Astrocyte (in vitro differentiated cells and primary cell): ENCODE results near the gene PPM1H. TPM values are rescaled to one million over a fixed set of nuclear protein-coding genes. Genes with fewer than 3 reads are reported as not detected.

Source experiments
- DNase-seq: peaks from one replicate; pipeline ENCODE4 v3.0.0-alpha.2; 2010; ENCODE audit warnings: low read depth
- FAIRE-seq: peaks from 2 replicates; lab custom pipeline; 2011; peaks lifted over from hg19 to GRCh38; lab: Jason Lieb, UNC
- H2AFZ ChIP-seq: 2 replicates; pipeline ENCODE4 v1.6.0; 2012; ENCODE audit warnings: low read depth, low read length, inconsistent platforms
- H3K27ac ChIP-seq: 2 replicates; pipeline ENCODE4 v1.5.1; 2011; ENCODE audit warnings: low read depth, low read length, inconsistent platforms
- H3K27me3 ChIP-seq: 2 replicates; pipeline ENCODE4 v1.6.0; 2011; ENCODE audit warnings: low read length, inconsistent platforms; ENCODE audit not compliant: insufficient read depth
- H3K36me3 ChIP-seq: 2 replicates; pipeline ENCODE4 v1.5.1; 2011; ENCODE audit warnings: low read length, inconsistent platforms; ENCODE audit not compliant: insufficient read depth
- H3K4me1 ChIP-seq: 2 replicates; pipeline ENCODE4 v1.5.1; 2011; ENCODE audit warnings: low read length, inconsistent platforms; ENCODE audit not compliant: insufficient read depth
- H3K4me2 ChIP-seq: 2 replicates; pipeline ENCODE4 v1.6.0; 2012; ENCODE audit warnings: low read length, inconsistent platforms
- H3K4me3 ChIP-seq: 2 replicates; pipeline ENCODE4 v1.5.1; 2011; ENCODE audit warnings: low read depth, mild to moderate bottlenecking, low read length, inconsistent platforms; ENCODE audit not compliant: insufficient read depth
- H3K79me2 ChIP-seq: 2 replicates; pipeline ENCODE4 v1.6.0; 2012; ENCODE audit warnings: mild to moderate bottlenecking, low read length, inconsistent platforms; ENCODE audit not compliant: insufficient read depth
- H3K9ac ChIP-seq: 2 replicates; pipeline ENCODE4 v1.6.0; 2012; ENCODE audit warnings: mild to moderate bottlenecking, low read length, inconsistent platforms
- H3K9me3 ChIP-seq: 2 replicates; pipeline ENCODE4 v1.5.1; 2012; ENCODE audit warnings: low read depth, mild to moderate bottlenecking, low read length, inconsistent platforms; ENCODE audit not compliant: insufficient read depth
- H4K20me1 ChIP-seq: 2 replicates; pipeline ENCODE4 v1.6.0; 2012; ENCODE audit warnings: low read length, inconsistent platforms; ENCODE audit not compliant: insufficient read depth
- H3K27ac Mint-ChIP-seq: one replicate; pipeline ENCODE4 v1.8.0; 2021; ENCODE audit warnings: mild to moderate bottlenecking, mixed read lengths; ENCODE audit not compliant: unreplicated experiment
- H3K27me3 Mint-ChIP-seq: one replicate; pipeline ENCODE4 v1.8.0; 2021; ENCODE audit warnings: low read depth, mixed read lengths; ENCODE audit not compliant: unreplicated experiment
- H3K36me3 Mint-ChIP-seq: one replicate; pipeline ENCODE4 v1.8.0; 2021; ENCODE audit warnings: low read depth, mixed read lengths; ENCODE audit not compliant: unreplicated experiment
- H3K4me1 Mint-ChIP-seq: one replicate; pipeline ENCODE4 v1.8.0; 2021; ENCODE audit warnings: low read depth, mixed read lengths; ENCODE audit not compliant: unreplicated experiment
- H3K4me3 Mint-ChIP-seq: one replicate; pipeline ENCODE4 v1.8.0; 2021; ENCODE audit warnings: mild to moderate bottlenecking, moderate library complexity, mixed read lengths; ENCODE audit not compliant: unreplicated experiment
- H3K9me3 Mint-ChIP-seq: one replicate; pipeline ENCODE4 v1.8.0; 2021; ENCODE audit warnings: mild to moderate bottlenecking, mixed read lengths; ENCODE audit not compliant: unreplicated experiment
- EZH2 ChIP-seq: IDR thresholded peaks from 2 replicates; pipeline ENCODE4 v1.6.1; 2012; ENCODE audit warnings: mild to moderate bottlenecking, low read length, inconsistent platforms; ENCODE audit not compliant: insufficient read depth
- total RNA-seq: library from RNA; stranded (reverse); gene quantifications from 2 replicates; pipeline ENCODE4 v1.2.1, GENCODE V29; 2021
- TF ChIP-seq, protein P1 (sequence below): IDR thresholded peaks from 2 replicates; pipeline ENCODE4 v1.5.1; 2011; ENCODE audit warnings: low read depth, mild to moderate bottlenecking, inconsistent platforms, low read length, moderate library complexity; ENCODE audit not compliant: insufficient read depth

The PPM1H gene
- total RNA-seq, 1 donor from 2014 or later: 7.8 TPM

DNA sequence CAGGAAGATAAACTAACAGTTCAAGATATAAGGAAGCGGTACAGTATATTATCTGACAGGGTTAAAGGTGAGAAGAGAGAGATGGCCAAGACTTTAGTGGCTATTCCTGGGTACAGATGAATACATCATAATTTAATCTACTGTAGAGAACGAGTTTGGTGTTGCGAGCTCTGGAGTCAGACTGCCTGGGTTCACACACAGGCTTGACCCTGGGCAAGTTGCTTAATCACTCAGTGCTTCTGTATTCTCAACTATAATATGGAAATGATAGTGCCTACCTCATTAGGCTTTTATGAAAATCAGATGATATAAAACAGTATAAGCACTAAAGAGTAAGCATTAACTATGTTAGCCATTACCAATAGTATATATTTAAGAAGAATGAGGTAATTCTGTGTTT lies 3.5 kb downstream of the PPM1H start:
- Mint-ChIP-seq H3K27ac (no peak overlapping the region), H3K4me3 (no peak overlapping the region), H3K9me3 (no peaks in the 10 kb centered on the region), H3K36me3 (no peaks in the 10 kb centered on the region), H3K4me1 (peaks cover 12% of the 10 kb centered on the region), H3K27me3 (peaks cover 2% of the 10 kb centered on the region)
- FAIRE-seq (no peak), DNase-seq (no peak)
- Histone ChIP-seq H3K4me3 (no peak overlapping the region), H3K4me1 (peaks cover 14% of the 10 kb centered on the region), H3K9ac (no peak overlapping the region), H3K9me3 (no peaks in the 10 kb centered on the region), H3K4me2 (no peak overlapping the region), H3K36me3 (no peaks in the 10 kb centered on the region), H3K79me2 (no peaks in the 10 kb centered on the region), H3K27ac (no peak overlapping the region), H4K20me1 (no peaks in the 10 kb centered on the region), H3K27me3 (peaks cover 10% of the 10 kb centered on the region), H2AFZ (no peak overlapping the region)
- TF ChIP-seq, protein P1, sequence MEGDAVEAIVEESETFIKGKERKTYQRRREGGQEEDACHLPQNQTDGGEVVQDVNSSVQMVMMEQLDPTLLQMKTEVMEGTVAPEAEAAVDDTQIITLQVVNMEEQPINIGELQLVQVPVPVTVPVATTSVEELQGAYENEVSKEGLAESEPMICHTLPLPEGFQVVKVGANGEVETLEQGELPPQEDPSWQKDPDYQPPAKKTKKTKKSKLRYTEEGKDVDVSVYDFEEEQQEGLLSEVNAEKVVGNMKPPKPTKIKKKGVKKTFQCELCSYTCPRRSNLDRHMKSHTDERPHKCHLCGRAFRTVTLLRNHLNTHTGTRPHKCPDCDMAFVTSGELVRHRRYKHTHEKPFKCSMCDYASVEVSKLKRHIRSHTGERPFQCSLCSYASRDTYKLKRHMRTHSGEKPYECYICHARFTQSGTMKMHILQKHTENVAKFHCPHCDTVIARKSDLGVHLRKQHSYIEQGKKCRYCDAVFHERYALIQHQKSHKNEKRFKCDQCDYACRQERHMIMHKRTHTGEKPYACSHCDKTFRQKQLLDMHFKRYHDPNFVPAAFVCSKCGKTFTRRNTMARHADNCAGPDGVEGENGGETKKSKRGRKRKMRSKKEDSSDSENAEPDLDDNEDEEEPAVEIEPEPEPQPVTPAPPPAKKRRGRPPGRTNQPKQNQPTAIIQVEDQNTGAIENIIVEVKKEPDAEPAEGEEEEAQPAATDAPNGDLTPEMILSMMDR: no peak
- no peak for TF ChIP-seq EZH2

DNA sequence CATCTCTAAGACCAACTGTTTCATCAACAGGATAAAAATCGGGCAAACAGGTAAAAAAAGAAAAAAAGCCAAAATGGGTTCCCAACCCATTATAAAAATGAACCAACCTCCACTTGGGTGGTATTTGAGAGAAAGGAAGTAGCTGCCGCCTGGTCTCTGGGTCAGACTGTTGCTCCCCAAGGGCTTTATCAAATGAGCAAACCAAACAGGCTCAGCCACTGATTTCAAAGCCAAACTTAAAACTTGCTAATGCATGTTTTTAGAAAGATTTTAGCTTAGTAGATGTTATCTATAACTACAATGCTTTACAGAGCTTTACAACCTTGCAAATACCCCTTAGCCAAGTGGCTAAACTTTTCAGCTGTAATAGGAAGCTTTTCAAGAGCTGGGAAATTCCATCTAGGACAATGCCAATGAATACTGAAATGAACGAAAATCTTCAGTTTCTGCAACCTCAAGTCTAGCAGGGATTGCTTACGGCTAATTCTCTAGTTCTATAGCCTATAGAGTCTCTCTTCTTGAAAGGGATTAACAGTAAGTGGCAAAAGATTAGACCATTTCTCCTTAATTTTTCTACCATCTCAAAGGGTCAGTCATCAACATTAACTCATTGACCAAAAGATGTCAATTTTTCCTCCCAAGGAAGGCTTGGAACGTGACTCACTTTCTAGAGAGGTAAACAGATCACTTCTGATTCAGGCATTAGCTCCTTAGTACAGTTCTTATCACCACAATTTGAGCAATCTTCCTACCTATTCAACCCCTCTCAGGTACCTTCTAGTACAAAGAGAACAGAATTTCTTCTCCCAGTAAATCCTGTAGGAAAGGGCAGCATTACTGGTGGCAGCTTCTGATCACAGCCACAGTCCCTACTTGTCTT lies 4.2 kb downstream of the PPM1H start:
- peaks cover 12% of the 10 kb centered on the region for H3K4me1 Mint-ChIP-seq
- H3K4me1 ChIP-seq: peaks cover 14% of the 10 kb centered on the region
- DNase-seq: no peak
- no peak overlapping the region for H3K27ac Mint-ChIP-seq
- H3K9me3 Mint-ChIP-seq: no peaks in the 10 kb centered on the region
- no peak overlapping the region for H3K4me3 Mint-ChIP-seq
- no peak overlapping the region for H3K4me3 ChIP-seq
- FAIRE-seq: no peak
- H4K20me1 ChIP-seq: no peaks in the 10 kb centered on the region
- H3K27me3 ChIP-seq: peaks cover 10% of the 10 kb centered on the region
- no peaks in the 10 kb centered on the region for H3K79me2 ChIP-seq
- H3K36me3 Mint-ChIP-seq: no peaks in the 10 kb centered on the region
- H3K4me2 ChIP-seq: no peak overlapping the region
- peaks cover 2% of the 10 kb centered on the region for H3K27me3 Mint-ChIP-seq
- TF ChIP-seq, protein P1: no peak
- TF ChIP-seq EZH2: no peak
- H3K9me3 ChIP-seq: no peaks in the 10 kb centered on the region
- H2AFZ ChIP-seq: no peak overlapping the region
- no peak overlapping the region for H3K9ac ChIP-seq
- no peak overlapping the region for H3K27ac ChIP-seq
- H3K36me3 ChIP-seq: no peaks in the 10 kb centered on the region

DNA sequence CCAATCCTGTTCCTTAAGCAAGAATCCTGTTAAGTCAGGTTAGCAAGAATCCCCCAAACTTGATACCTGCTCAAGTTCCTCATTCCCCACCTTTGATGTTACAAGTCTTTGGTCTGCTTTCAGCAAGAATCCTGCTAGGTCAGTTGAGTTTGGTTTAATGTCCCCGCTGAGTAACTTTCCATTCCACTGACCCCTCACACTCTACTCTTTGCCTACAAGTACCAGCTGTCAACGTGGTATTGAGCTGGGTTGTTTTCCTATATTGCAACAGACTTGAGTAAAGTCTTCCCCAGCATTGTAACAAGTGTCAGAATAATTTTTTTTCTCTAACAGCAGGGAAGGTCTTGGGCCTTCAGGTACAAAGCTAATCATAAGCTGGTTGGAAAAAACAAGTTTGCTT lies 6.3 kb downstream of the PPM1H start:
- Histone ChIP-seq H3K27me3 (peaks cover 10% of the 10 kb centered on the region), H3K79me2 (no peaks in the 10 kb centered on the region), H3K9ac (no peak overlapping the region), H3K27ac (no peak overlapping the region), H3K4me2 (no peak overlapping the region), H4K20me1 (no peaks in the 10 kb centered on the region), H3K9me3 (no peaks in the 10 kb centered on the region), H3K4me1 (peaks cover 7% of the 10 kb centered on the region), H3K36me3 (no peaks in the 10 kb centered on the region), H3K4me3 (no peak overlapping the region), H2AFZ (no peak overlapping the region)
- Mint-ChIP-seq H3K36me3 (no peaks in the 10 kb centered on the region), H3K9me3 (no peaks in the 10 kb centered on the region), H3K27me3 (peaks cover 2% of the 10 kb centered on the region), H3K4me3 (no peak overlapping the region), H3K27ac (no peak overlapping the region), H3K4me1 (peaks cover 12% of the 10 kb centered on the region)
- TF ChIP-seq, protein P1: no peak
- TF ChIP-seq EZH2: no peak
- FAIRE-seq: no peak
- DNase-seq: no peak
